ENCODE measurements around the gene SLC2A13.
A peak's percentile ranks its signal among the peaks of the same experiment; 100 is the strongest.

The SLC2A13 gene

GRCh38 chr12:40137252-40137651, 31.4 kb upstream of the SLC2A13 start:
- Histone ChIP-seq H3K4me3 (ENCODE audit: low read depth in 1 of 2, low read length in 2 of 2) (no peak overlapping the region), H3K4me1 (ENCODE audit: control insufficient read depth in 1 of 2, insufficient read depth in 2 of 2, low read length in 2 of 2) (no peaks in the 10 kb centered on the region), H3K27me3 (ENCODE audit: low read depth, low read length) (no peaks in the 10 kb centered on the region), H3K36me3 (ENCODE audit: control insufficient read depth in 1 of 2, insufficient read depth in 2 of 2, low read length in 2 of 2) (no peaks in the 10 kb centered on the region), H3K27ac (ENCODE audit: low read length) (no peak overlapping the region), H3K9me3 (ENCODE audit: control insufficient read depth in 1 of 2, low read length in 2 of 2) (no peaks in the 10 kb centered on the region)

- Histone ChIP-seq H3K9me3 (ENCODE audit: control insufficient read depth in 1 of 2, low read length in 2 of 2) (no peaks in the 10 kb centered on the region), H3K27ac (ENCODE audit: low read length) (no peak overlapping the region), H3K4me3 (ENCODE audit: low read depth in 1 of 2, low read length in 2 of 2) (no peak overlapping the region), H3K27me3 (ENCODE audit: low read depth, low read length) (no peaks in the 10 kb centered on the region), H3K4me1 (ENCODE audit: control insufficient read depth in 1 of 2, insufficient read depth in 2 of 2, low read length in 2 of 2) (no peaks in the 10 kb centered on the region), H3K36me3 (ENCODE audit: control insufficient read depth in 1 of 2, insufficient read depth in 2 of 2, low read length in 2 of 2) (no peaks in the 10 kb centered on the region)
Observed at GRCh38 chr12:40127408-40127807, 21.5 kb upstream of the SLC2A13 start.

- no peaks in the 10 kb centered on the region for H3K9me3 ChIP-seq (ENCODE audit: control insufficient read depth in 1 of 2, low read length in 2 of 2)
- H3K4me1 ChIP-seq (ENCODE audit: control insufficient read depth in 1 of 2, insufficient read depth in 2 of 2, low read length in 2 of 2), result no peaks in the 10 kb centered on the region
- no peak overlapping the region for H3K27ac ChIP-seq (ENCODE audit: low read length)
- no peak overlapping the region for H3K4me3 ChIP-seq (ENCODE audit: low read depth in 1 of 2, low read length in 2 of 2)
- H3K27me3 ChIP-seq (ENCODE audit: low read depth, low read length), result no peaks in the 10 kb centered on the region
- H3K36me3 ChIP-seq (ENCODE audit: control insufficient read depth in 1 of 2, insufficient read depth in 2 of 2, low read length in 2 of 2), result no peaks in the 10 kb centered on the region
Observed at GRCh38 chr12:40123496-40123895, 17.6 kb upstream of the SLC2A13 start.

GRCh38 chr12:40122842-40123241, 17.0 kb upstream of the SLC2A13 start:
- Histone ChIP-seq H3K4me1 (ENCODE audit: control insufficient read depth in 1 of 2, insufficient read depth in 2 of 2, low read length in 2 of 2) (no peaks in the 10 kb centered on the region), H3K9me3 (ENCODE audit: control insufficient read depth in 1 of 2, low read length in 2 of 2) (no peaks in the 10 kb centered on the region), H3K36me3 (ENCODE audit: control insufficient read depth in 1 of 2, insufficient read depth in 2 of 2, low read length in 2 of 2) (no peaks in the 10 kb centered on the region), H3K4me3 (ENCODE audit: low read depth in 1 of 2, low read length in 2 of 2) (no peak overlapping the region), H3K27me3 (ENCODE audit: low read depth, low read length) (no peaks in the 10 kb centered on the region), H3K27ac (ENCODE audit: low read length) (no peak overlapping the region)

- no peaks in the 10 kb centered on the region for H3K27me3 ChIP-seq (ENCODE audit: low read depth, low read length)
Observed at GRCh38 chr12:40117818-40118217, 11.9 kb upstream of the SLC2A13 start.

GRCh38 chr12:40110586-40110985, 4.7 kb upstream of the SLC2A13 start:
- no peaks in the 10 kb centered on the region for H3K36me3 ChIP-seq (ENCODE audit: control insufficient read depth in 1 of 2, insufficient read depth in 2 of 2, low read length in 2 of 2)
- H3K9me3 ChIP-seq (ENCODE audit: control insufficient read depth in 1 of 2, low read length in 2 of 2), result no peaks in the 10 kb centered on the region
- no peak overlapping the region for H3K4me3 ChIP-seq (ENCODE audit: low read depth in 1 of 2, low read length in 2 of 2)
- peaks cover 0 to 6% of the 10 kb centered on the region in 2 donors for H3K4me1 ChIP-seq (ENCODE audit: control insufficient read depth in 1 of 2, insufficient read depth in 2 of 2, low read length in 2 of 2)
- H3K27ac ChIP-seq (ENCODE audit: low read length), result no peak overlapping the region
- no peaks in the 10 kb centered on the region for H3K27me3 ChIP-seq (ENCODE audit: low read depth, low read length)

More at GRCh38 chr12:40117818-40118217, 11.9 kb upstream of the SLC2A13 start:
- Histone ChIP-seq H3K36me3 (ENCODE audit: control insufficient read depth in 1 of 2, insufficient read depth in 2 of 2, low read length in 2 of 2) (no peaks in the 10 kb centered on the region), H3K27ac (ENCODE audit: low read length) (no peak overlapping the region), H3K9me3 (ENCODE audit: control insufficient read depth in 1 of 2, low read length in 2 of 2) (no peaks in the 10 kb centered on the region), H3K4me1 (ENCODE audit: control insufficient read depth in 1 of 2, insufficient read depth in 2 of 2, low read length in 2 of 2) (no peaks in the 10 kb centered on the region), H3K4me3 (ENCODE audit: low read depth in 1 of 2, low read length in 2 of 2) (no peak overlapping the region)

- Histone ChIP-seq H3K4me1 (ENCODE audit: control insufficient read depth in 1 of 2, insufficient read depth in 2 of 2, low read length in 2 of 2) (peaks cover 4 to 13% of the 10 kb centered on the region in 2 donors), H3K27me3 (ENCODE audit: low read depth, low read length) (no peaks in the 10 kb centered on the region), H3K4me3 (ENCODE audit: low read depth in 1 of 2, low read length in 2 of 2) (peak overlapping the region in 1 of 2 donors; percentile 95), H3K9me3 (ENCODE audit: control insufficient read depth in 1 of 2, low read length in 2 of 2) (no peaks in the 10 kb centered on the region), H3K27ac (ENCODE audit: low read length) (no peak overlapping the region), H3K36me3 (ENCODE audit: control insufficient read depth in 1 of 2, insufficient read depth in 2 of 2, low read length in 2 of 2) (no peaks in the 10 kb centered on the region)
Observed at GRCh38 chr12:40107803-40108620, 2.1 kb upstream of the SLC2A13 start.

GRCh38 chr12:40107098-40107802, 1.4 kb upstream of the SLC2A13 start:
- H3K36me3 ChIP-seq (ENCODE audit: control insufficient read depth in 1 of 2, insufficient read depth in 2 of 2, low read length in 2 of 2), result no peaks in the 10 kb centered on the region
- H3K27ac ChIP-seq (ENCODE audit: low read length), result peak overlapping the region; percentile 48
- peaks cover 4 to 13% of the 10 kb centered on the region in 2 donors for H3K4me1 ChIP-seq (ENCODE audit: control insufficient read depth in 1 of 2, insufficient read depth in 2 of 2, low read length in 2 of 2)
- H3K4me3 ChIP-seq (ENCODE audit: low read depth in 1 of 2, low read length in 2 of 2), result peak overlapping the region; percentile 90 to 95
- no peaks in the 10 kb centered on the region for H3K27me3 ChIP-seq (ENCODE audit: low read depth, low read length)
- H3K9me3 ChIP-seq (ENCODE audit: control insufficient read depth in 1 of 2, low read length in 2 of 2), result no peaks in the 10 kb centered on the region

GRCh38 chr12:40106655-40107054, 774 bp upstream of the SLC2A13 start:
- peak overlapping the region; percentile 90 to 95 for H3K4me3 ChIP-seq (ENCODE audit: low read depth in 1 of 2, low read length in 2 of 2)
- no peaks in the 10 kb centered on the region for H3K9me3 ChIP-seq (ENCODE audit: control insufficient read depth in 1 of 2, low read length in 2 of 2)
- no peaks in the 10 kb centered on the region for H3K27me3 ChIP-seq (ENCODE audit: low read depth, low read length)
- H3K27ac ChIP-seq (ENCODE audit: low read length), result peak overlapping the region; percentile 61
- peaks cover 4 to 18% of the 10 kb centered on the region in 2 donors for H3K4me1 ChIP-seq (ENCODE audit: control insufficient read depth in 1 of 2, insufficient read depth in 2 of 2, low read length in 2 of 2)
- no peaks in the 10 kb centered on the region for H3K36me3 ChIP-seq (ENCODE audit: control insufficient read depth in 1 of 2, insufficient read depth in 2 of 2, low read length in 2 of 2)

GRCh38 chr12:40106202-40106533, 287 bp upstream of the SLC2A13 start:
- peaks cover 4 to 20% of the 10 kb centered on the region in 2 donors for H3K4me1 ChIP-seq (ENCODE audit: control insufficient read depth in 1 of 2, insufficient read depth in 2 of 2, low read length in 2 of 2)
- peak overlapping the region; percentile 57 to 95 for H3K4me3 ChIP-seq (ENCODE audit: low read depth in 1 of 2, low read length in 2 of 2)
- H3K9me3 ChIP-seq (ENCODE audit: control insufficient read depth in 1 of 2, low read length in 2 of 2), result no peaks in the 10 kb centered on the region
- peak overlapping the region; percentile 61 for H3K27ac ChIP-seq (ENCODE audit: low read length)
- H3K36me3 ChIP-seq (ENCODE audit: control insufficient read depth in 1 of 2, insufficient read depth in 2 of 2, low read length in 2 of 2), result no peaks in the 10 kb centered on the region
- no peaks in the 10 kb centered on the region for H3K27me3 ChIP-seq (ENCODE audit: low read depth, low read length)

- Histone ChIP-seq H3K27me3 (ENCODE audit: low read depth, low read length) (no peaks in the 10 kb centered on the region), H3K27ac (ENCODE audit: low read length) (no peak overlapping the region), H3K36me3 (ENCODE audit: control insufficient read depth in 1 of 2, insufficient read depth in 2 of 2, low read length in 2 of 2) (no peaks in the 10 kb centered on the region), H3K9me3 (ENCODE audit: control insufficient read depth in 1 of 2, low read length in 2 of 2) (no peaks in the 10 kb centered on the region), H3K4me3 (ENCODE audit: low read depth in 1 of 2, low read length in 2 of 2) (peak overlapping the region; percentile 57 to 95), H3K4me1 (ENCODE audit: control insufficient read depth in 1 of 2, insufficient read depth in 2 of 2, low read length in 2 of 2) (peaks cover 4 to 23% of the 10 kb centered on the region in 2 donors)
Observed at GRCh38 chr12:40105265-40105514, 691 bp downstream of the SLC2A13 start.

All from muscle layer of duodenum (tissue), 2 donors.